ENCODE results near the gene TPX2. TPM values are rescaled to one million over a fixed set of nuclear protein-coding genes. Genes with fewer than 3 reads are reported as not detected.

The TPX2 gene
- total and polyA plus RNA-seq, 10 of the 15 experiments (the other 5 are each of a cell fraction or from before 2014, with no cell fraction given), result 29.7 to 144 (median 89.0) TPM

- TF ChIP-seq, protein P1, sequence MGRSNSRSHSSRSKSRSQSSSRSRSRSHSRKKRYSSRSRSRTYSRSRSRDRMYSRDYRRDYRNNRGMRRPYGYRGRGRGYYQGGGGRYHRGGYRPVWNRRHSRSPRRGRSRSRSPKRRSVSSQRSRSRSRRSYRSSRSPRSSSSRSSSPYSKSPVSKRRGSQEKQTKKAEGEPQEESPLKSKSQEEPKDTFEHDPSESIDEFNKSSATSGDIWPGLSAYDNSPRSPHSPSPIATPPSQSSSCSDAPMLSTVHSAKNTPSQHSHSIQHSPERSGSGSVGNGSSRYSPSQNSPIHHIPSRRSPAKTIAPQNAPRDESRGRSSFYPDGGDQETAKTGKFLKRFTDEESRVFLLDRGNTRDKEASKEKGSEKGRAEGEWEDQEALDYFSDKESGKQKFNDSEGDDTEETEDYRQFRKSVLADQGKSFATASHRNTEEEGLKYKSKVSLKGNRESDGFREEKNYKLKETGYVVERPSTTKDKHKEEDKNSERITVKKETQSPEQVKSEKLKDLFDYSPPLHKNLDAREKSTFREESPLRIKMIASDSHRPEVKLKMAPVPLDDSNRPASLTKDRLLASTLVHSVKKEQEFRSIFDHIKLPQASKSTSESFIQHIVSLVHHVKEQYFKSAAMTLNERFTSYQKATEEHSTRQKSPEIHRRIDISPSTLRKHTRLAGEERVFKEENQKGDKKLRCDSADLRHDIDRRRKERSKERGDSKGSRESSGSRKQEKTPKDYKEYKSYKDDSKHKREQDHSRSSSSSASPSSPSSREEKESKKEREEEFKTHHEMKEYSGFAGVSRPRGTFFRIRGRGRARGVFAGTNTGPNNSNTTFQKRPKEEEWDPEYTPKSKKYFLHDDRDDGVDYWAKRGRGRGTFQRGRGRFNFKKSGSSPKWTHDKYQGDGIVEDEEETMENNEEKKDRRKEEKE (IDR thresholded peaks at IDR 0.05), result no peak
Measured at GRCh38 chr20:31739550-31739977, 474 bp downstream of the TPX2 start (continued).

- peak overlapping the region; percentile 88 for H3K9ac ChIP-seq (ENCODE audit: control insufficient read depth, insufficient read depth, low read length)
- FAIRE-seq, result no peak
- in situ Hi-C loops (cut with MboI) (no loop called here), intact Hi-C loops (cut with micrococcal nuclease; ENCODE audit: unreplicated experiment) (no loop called here)
- H2AFZ ChIP-seq (ENCODE audit: control insufficient read depth, low read depth, low read length), result peak overlapping the region; percentile 35
- POLR2A ChIA-PET, result interaction anchor here (1.0 kb wide), 1 partner anchor 135 kb away, joined by 3 read pairs; the partner anchor contains the start of gene ID1
- H3K36me3 ChIP-seq (ENCODE audit: control insufficient read depth in 2 of 2, insufficient read depth in 2 of 2, low read length in 1 of 2), result peaks cover 0 to 2% of the 10 kb centered on the region in 2 experiments; a peak in 1 of 4 replicates
- ATAC-seq, result peak; percentile 44
- peaks cover 52% of the 10 kb centered on the region for H3K79me2 ChIP-seq (ENCODE audit: control insufficient read depth, insufficient read depth, low read length)
- no peaks in the 10 kb centered on the region for H3K4me1 ChIP-seq (ENCODE audit: control insufficient read depth, insufficient read depth, low read length)
- no peaks in the 10 kb centered on the region for H4K20me1 ChIP-seq (ENCODE audit: control insufficient read depth, insufficient read depth)
- H3K27me3 ChIP-seq (replicated peaks in 1 of 2; ENCODE audit: control insufficient read depth in 2 of 2, insufficient read depth in 2 of 2, low read length in 1 of 2), result no peaks in the 10 kb centered on the region
- CTCF ChIA-PET, result interaction anchor here (0.7 to 4.1 kb wide), 6 partner anchors 9 to 210 kb away, joined by 3 to 28 read pairs (median 12); no protein-coding TSS in a partner anchor
- H3K9me3 ChIP-seq (replicated peaks; ENCODE audit: control insufficient read depth, insufficient read depth, low read length), result no peaks in the 10 kb centered on the region
- DNase-seq (ENCODE audit: low read depth, low spot score), result no peak
- no TSS peak for BruUV-seq (replicated peaks)
- peak overlapping the region; percentile 77 for H3K27ac ChIP-seq (ENCODE audit: control insufficient read depth, insufficient read depth)
- SMC1A ChIA-PET (ENCODE audit: uncharacterized antibody, unreplicated experiment), result interaction anchor here (0.9 to 3.4 kb wide), 3 partner anchors 16 to 79 kb away, joined by 4 to 14 read pairs (median 8); no protein-coding TSS in a partner anchor
- RAD21 ChIA-PET (ENCODE audit: unreplicated experiment), result interaction anchor here (0.6 to 2.9 kb wide), 4 partner anchors 8 to 78 kb away, joined by 3 to 22 read pairs (median 6); no protein-coding TSS in a partner anchor
- peak overlapping the region; percentile 89 for H3K4me3 ChIP-seq
- H3K4me2 ChIP-seq (ENCODE audit: control insufficient read depth, insufficient read depth), result peak overlapping the region; percentile 86
- 0% methylated on average over 1 of the region's 1 CpG for WGBS (ENCODE audit: insufficient coverage, insufficient replicate concordance, low lambda C conversion rate, missing lambda C conversion rate)
- TF ChIP-seq, protein P2, sequence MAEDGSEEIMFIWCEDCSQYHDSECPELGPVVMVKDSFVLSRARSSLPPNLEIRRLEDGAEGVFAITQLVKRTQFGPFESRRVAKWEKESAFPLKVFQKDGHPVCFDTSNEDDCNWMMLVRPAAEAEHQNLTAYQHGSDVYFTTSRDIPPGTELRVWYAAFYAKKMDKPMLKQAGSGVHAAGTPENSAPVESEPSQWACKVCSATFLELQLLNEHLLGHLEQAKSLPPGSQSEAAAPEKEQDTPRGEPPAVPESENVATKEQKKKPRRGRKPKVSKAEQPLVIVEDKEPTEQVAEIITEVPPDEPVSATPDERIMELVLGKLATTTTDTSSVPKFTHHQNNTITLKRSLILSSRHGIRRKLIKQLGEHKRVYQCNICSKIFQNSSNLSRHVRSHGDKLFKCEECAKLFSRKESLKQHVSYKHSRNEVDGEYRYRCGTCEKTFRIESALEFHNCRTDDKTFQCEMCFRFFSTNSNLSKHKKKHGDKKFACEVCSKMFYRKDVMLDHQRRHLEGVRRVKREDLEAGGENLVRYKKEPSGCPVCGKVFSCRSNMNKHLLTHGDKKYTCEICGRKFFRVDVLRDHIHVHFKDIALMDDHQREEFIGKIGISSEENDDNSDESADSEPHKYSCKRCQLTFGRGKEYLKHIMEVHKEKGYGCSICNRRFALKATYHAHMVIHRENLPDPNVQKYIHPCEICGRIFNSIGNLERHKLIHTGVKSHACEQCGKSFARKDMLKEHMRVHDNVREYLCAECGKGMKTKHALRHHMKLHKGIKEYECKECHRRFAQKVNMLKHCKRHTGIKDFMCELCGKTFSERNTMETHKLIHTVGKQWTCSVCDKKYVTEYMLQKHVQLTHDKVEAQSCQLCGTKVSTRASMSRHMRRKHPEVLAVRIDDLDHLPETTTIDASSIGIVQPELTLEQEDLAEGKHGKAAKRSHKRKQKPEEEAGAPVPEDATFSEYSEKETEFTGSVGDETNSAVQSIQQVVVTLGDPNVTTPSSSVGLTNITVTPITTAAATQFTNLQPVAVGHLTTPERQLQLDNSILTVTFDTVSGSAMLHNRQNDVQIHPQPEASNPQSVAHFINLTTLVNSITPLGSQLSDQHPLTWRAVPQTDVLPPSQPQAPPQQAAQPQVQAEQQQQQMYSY (CRISPR knock-in tag; IDR thresholded peaks at IDR 0.05), result no peak
- TF ChIP-seq ZNF687 (IDR thresholded peaks at IDR 0.05) (no peak), ZNF207 (IDR thresholded peaks at IDR 0.05; ENCODE audit: borderline replicate concordance) (no peak), NR2F1 (conservative IDR thresholded peaks at IDR 0.05) (0 out of 2 replicates have a peak, but pooled peaks have one; percentile 17), RUNX3 (IDR thresholded peaks at IDR 0.05; ENCODE audit: low read length) (peak; percentile 33), GATAD2B (conservative IDR thresholded peaks at IDR 0.05; ENCODE audit: low read depth) (no peak)
Measured at GRCh38 chr20:31740208-31740607, 1.1 kb downstream of the TPX2 start.
